Gastrocnemius medialis (tissue), 4 donors: Measurements from ENCODE around the gene ACVR1B. TPM values are rescaled to one million over a fixed set of nuclear protein-coding genes. Genes with fewer than 3 reads are reported as not detected.

ENCODE experiments used
- ATAC-seq, 2 donors: fragments of 150-250 bp; one replicate each; pipeline ENCODE4 v1.9.1; 2016
- DNase-seq, 2 donors: peaks; one replicate each; pipeline ENCODE4 v3.0.0-alpha.2; 2019
- H3K27ac ChIP-seq, 4 donors: fragments of 200-600 bp; sonication (generic); 1 replicate in 1 of 4; 2 replicates in 3 of 4; pipeline ENCODE4 v1.5.1; 2016 to 2018; ENCODE audit warnings: mild to moderate bottlenecking in 2 of 4, moderate library complexity in 1 of 4
- H3K27me3 ChIP-seq, 3 donors: fragments of 200-600 bp; sonication (generic) in 2 of 3; 1 replicate in 1 of 3; 2 replicates in 2 of 3; pipeline versions ENCODE4 v1.5.1 to v1.6.0; 2016 to 2019; ENCODE audit warnings: mild to moderate bottlenecking in 1 of 3, moderate library complexity in 1 of 3
- H3K36me3 ChIP-seq, 2 donors: fragments of 200-600 bp; sonication (generic) in 1 of 2; one replicate each; pipeline ENCODE4 v1.5.1; 2017 to 2018
- H3K4me1 ChIP-seq, 2 donors: fragments of 200-600 bp; sonication (generic) in 1 of 2; one replicate each; pipeline ENCODE4 v1.5.1; 2016 to 2017; ENCODE audit warnings: mild to moderate bottlenecking in 2 of 2
- H3K4me3 ChIP-seq, 4 donors: fragments of 200-600 bp; sonication (generic) in 3 of 4; 1 replicate in 1 of 4; 2 replicates in 3 of 4; pipeline ENCODE4 v1.5.1; 2016 to 2019; ENCODE audit warnings: mild to moderate bottlenecking in 2 of 4
- H3K9me3 ChIP-seq, 3 donors: fragments of 200-600 bp; sonication (generic) in 2 of 3; 1 replicate in 1 of 3; 2 replicates in 2 of 3; pipeline ENCODE4 v1.5.1; 2016 to 2019
- POLR2A ChIP-seq, 2 donors: fragments of 450-650 bp; IDR thresholded peaks; one replicate each; pipeline ENCODE4 v1.6.1; 2017; ENCODE audit warnings: antibody characterized with exemption in 2 of 2, mild to moderate bottlenecking in 2 of 2, moderate library complexity in 2 of 2
- in situ Hi-C, 4 donors: fragments of 200-750 bp; cut with MboI; loops; one replicate each; pipeline versions ENCODE4 v1.15.0 to v1.8.0; 2017; ENCODE audit warnings: low sequenced_read_pairs in 4 of 4
- intact Hi-C: fragments of 100-400 bp; cut with DNase I; formaldehyde crosslinking; loops from one replicate; pipeline ENCODE4 v1.15.1; 2023; ENCODE audit warnings: low total_unique reads
- total RNA-seq, 4 donors: library from RNA; depleted of rRNA; stranded (reverse); fragments of >200 nt; gene quantifications; one replicate each; pipeline versions ENCODE4 v1.1.0 to v1.2.3, GENCODE V29; 2016
- TF ChIP-seq, protein P1 (sequence below), 5 experiments: fragments of 450-650 bp in 3 of 5; fragments of 200-600 bp in 2 of 5; sonication (generic) in 2 of 5; IDR thresholded peaks in 4 of 5; conservative IDR thresholded peaks in 1 of 5; 1 replicate in 4 of 5; 2 replicates in 1 of 5; pipeline ENCODE4 v1.5.1; 2016 to 2019; ENCODE audit warnings: antibody characterized with exemption in 5 of 5, mild to moderate bottlenecking in 3 of 5, moderate library complexity in 3 of 5

Gene ACVR1B
- total RNA-seq, 4 donors from 2014 or later, result 8.7 to 15.9 (median 10.1) TPM

DNA sequence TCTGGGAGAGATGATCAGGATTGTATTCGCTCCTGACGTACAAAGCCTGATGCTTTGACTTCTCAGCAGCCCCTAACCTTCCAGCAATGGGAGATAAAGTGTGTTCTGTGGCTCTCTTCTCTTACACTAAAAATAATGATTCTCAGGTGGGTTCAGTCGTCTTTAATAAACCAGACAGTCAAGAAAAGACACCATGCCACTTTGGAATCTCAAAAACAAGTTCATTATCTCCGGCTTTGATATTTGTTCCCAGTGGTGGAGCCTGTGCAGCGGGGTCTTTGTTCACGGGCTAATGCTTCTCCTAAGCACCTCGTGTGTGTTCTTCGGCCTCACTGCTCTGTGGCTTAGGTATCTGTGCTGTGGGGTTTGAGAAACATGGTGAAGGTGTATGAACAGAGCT, 1.6 kb downstream of the ACVR1B start:
- in situ Hi-C loops (no loop called here), intact Hi-C loops (loop anchor here (2.0 kb wide), 1 partner anchor 70 kb away; no protein-coding TSS in a partner anchor)
- H3K9me3 ChIP-seq, result no peaks in the 10 kb centered on the region
- DNase-seq (no peak), ATAC-seq (no peak)
- H3K36me3 ChIP-seq, result no peaks in the 10 kb centered on the region
- peak overlapping the region; percentile 65 to 97 (median 91) for H3K4me3 ChIP-seq
- no peaks in the 10 kb centered on the region for H3K27me3 ChIP-seq
- H3K27ac ChIP-seq, result peak overlapping the region; percentile 89 to 98 (median 96)
- H3K4me1 ChIP-seq, result peaks cover 52 to 60% of the 10 kb centered on the region in 2 donors
- no peak for TF ChIP-seq POLR2A (IDR thresholded peaks at IDR 0.05)
- TF ChIP-seq, protein P1, sequence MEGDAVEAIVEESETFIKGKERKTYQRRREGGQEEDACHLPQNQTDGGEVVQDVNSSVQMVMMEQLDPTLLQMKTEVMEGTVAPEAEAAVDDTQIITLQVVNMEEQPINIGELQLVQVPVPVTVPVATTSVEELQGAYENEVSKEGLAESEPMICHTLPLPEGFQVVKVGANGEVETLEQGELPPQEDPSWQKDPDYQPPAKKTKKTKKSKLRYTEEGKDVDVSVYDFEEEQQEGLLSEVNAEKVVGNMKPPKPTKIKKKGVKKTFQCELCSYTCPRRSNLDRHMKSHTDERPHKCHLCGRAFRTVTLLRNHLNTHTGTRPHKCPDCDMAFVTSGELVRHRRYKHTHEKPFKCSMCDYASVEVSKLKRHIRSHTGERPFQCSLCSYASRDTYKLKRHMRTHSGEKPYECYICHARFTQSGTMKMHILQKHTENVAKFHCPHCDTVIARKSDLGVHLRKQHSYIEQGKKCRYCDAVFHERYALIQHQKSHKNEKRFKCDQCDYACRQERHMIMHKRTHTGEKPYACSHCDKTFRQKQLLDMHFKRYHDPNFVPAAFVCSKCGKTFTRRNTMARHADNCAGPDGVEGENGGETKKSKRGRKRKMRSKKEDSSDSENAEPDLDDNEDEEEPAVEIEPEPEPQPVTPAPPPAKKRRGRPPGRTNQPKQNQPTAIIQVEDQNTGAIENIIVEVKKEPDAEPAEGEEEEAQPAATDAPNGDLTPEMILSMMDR (IDR thresholded peaks at IDR 0.05 in 4 of 5, conservative IDR thresholded peaks at IDR 0.05 in 1 of 5), result no peak

DNA sequence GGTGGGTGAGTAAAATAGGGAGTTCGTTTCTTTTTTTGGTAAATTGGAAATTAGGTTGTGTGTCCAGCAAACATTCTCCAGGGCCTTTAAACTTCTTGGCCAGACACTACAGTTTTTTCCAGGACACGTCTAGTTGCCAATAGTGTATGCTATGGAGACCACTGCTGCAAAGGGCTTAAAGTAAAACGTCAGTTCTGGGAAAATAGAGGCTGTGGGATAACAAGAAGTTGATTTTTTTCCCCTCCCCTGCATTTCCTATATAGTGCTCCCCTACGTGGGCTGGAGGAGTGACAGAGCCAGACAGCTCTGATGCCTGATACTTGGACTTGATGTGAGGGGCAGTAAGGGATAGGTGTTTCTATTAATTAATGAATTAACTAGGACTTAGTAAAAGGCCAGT, 2.4 kb downstream of the ACVR1B start:
- peak overlapping the region in 2 of 4 donors; percentile 3 to 14 for H3K4me3 ChIP-seq
- no peaks in the 10 kb centered on the region for H3K36me3 ChIP-seq
- no peak for TF ChIP-seq POLR2A (IDR thresholded peaks at IDR 0.05)
- TF ChIP-seq, protein P1 (IDR thresholded peaks at IDR 0.05 in 4 of 5, conservative IDR thresholded peaks at IDR 0.05 in 1 of 5), result no peak
- peaks cover 55 to 63% of the 10 kb centered on the region in 2 donors for H3K4me1 ChIP-seq
- ATAC-seq (no peak), DNase-seq (no peak)
- H3K9me3 ChIP-seq, result no peaks in the 10 kb centered on the region
- no peaks in the 10 kb centered on the region for H3K27me3 ChIP-seq
- intact Hi-C loops (loop anchor here (2.0 kb wide), 1 partner anchor 69 kb away; no protein-coding TSS in a partner anchor), in situ Hi-C loops (no loop called here)
- peak overlapping the region; percentile 89 to 98 (median 96) for H3K27ac ChIP-seq

DNA sequence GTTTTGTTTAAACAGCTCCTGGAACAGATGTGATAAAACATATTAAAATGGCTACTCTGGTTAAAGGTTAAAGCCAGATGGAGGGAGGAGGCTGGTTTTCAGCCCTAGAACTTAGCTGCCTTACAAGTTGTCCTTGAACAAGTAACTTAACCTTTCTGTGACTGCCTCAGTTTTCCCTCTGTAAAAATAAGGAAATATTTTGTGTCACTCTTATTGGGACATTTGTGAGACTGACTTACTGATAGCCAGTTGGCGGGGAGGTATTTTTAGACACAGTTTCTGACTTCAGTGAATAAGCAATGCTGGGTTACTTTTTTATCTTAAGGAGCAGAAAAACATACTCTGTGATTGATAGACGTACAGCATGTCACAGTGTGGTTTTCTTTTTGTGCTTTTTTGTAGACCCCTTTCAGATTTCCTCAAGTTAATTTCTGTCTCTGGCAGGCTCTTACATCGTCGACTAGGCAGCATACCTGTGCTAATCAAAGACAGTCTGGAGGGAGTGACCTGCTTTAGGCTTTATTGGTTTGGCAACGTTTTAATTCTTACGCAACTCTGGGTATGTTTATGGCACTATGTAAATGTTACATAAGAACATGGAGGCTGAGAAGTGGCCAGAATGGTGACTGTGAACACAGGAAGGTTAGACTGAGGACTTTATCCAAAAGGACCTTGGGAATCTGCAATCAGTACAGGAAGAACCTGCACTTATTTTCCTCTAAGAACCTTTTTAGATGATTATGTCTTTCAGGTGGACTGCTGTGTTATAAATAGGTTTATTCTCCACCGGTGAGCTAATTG, 3.3 kb downstream of the ACVR1B start:
- Histone ChIP-seq H3K27ac (peak overlapping the region; percentile 89 to 98 (median 96)), H3K4me1 (peaks cover 61 to 67% of the 10 kb centered on the region in 2 donors), H3K4me3 (peak overlapping the region; percentile 2 to 9 (median 6)), H3K36me3 (no peaks in the 10 kb centered on the region), H3K27me3 (no peaks in the 10 kb centered on the region), H3K9me3 (no peaks in the 10 kb centered on the region)
- in situ Hi-C loops (no loop called here), intact Hi-C loops (no loop called here)
- DNase-seq, result no peak
- TF ChIP-seq POLR2A (IDR thresholded peaks at IDR 0.05), result peak in 1 of 2 donors; percentile 28
- TF ChIP-seq, protein P1 (IDR thresholded peaks at IDR 0.05 in 4 of 5, conservative IDR thresholded peaks at IDR 0.05 in 1 of 5), result no peak
- ATAC-seq, result no peak

DNA sequence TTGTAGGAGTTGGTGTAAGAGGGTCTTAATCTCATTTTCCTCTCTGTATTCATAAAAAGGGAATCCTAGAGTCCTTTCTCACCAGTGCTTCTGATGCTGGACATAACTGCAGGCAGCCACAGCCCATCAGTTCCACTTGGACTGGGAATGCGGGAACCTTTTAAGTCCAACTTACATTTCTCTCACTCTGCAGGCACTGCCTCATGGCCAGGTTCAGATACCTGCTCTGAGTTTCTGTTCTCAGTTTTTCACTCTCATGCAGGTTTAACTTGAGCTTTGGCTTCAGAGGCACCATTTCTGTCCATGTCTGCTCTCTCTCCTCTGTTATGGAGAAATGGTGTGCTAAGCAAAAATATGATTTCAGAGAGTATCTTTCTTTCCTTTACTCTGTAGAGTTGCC, 4.2 kb downstream of the ACVR1B start:
- H3K4me1 ChIP-seq, result peaks cover 54 to 63% of the 10 kb centered on the region in 2 donors
- no peak for DNase-seq
- H3K36me3 ChIP-seq, result no peaks in the 10 kb centered on the region
- ATAC-seq, result no peak
- H3K27me3 ChIP-seq, result no peaks in the 10 kb centered on the region
- no peaks in the 10 kb centered on the region for H3K9me3 ChIP-seq
- TF ChIP-seq, protein P1 (IDR thresholded peaks at IDR 0.05 in 4 of 5, conservative IDR thresholded peaks at IDR 0.05 in 1 of 5), result no peak
- TF ChIP-seq POLR2A (IDR thresholded peaks at IDR 0.05), result no peak
- intact Hi-C loops, result no loop called here
- no peak overlapping the region for H3K4me3 ChIP-seq
- in situ Hi-C loops, result no loop called here
- peak overlapping the region; percentile 89 to 98 (median 96) for H3K27ac ChIP-seq
